SU-DHL-6 (cell line): ENCODE measurements around the gene NEFH.
"Not testable (repeated sequence)": the region's sequence is repeated elsewhere in the genome, so short reads cannot be mapped to it uniquely, and the experiment has no call there.

ENCODE experiments used
- H2AFZ ChIP-seq: fragments of 200-600 bp; sonication (generic); 2 replicates; pipeline ENCODE4 v1.6.1; 2014; ENCODE audit warnings: low read depth, mild to moderate bottlenecking, moderate library complexity, mixed read lengths, antibody characterized with exemption, low read length; ENCODE audit not compliant: severe bottlenecking
- H3F3A ChIP-seq: fragments of 200-600 bp; shearing (Covaris generic); 2 replicates; pipeline ENCODE4 v1.6.0; 2016; ENCODE audit warnings: antibody characterized with exemption, mild to moderate bottlenecking; ENCODE audit not compliant: insufficient read depth
- H3K27ac ChIP-seq: fragments of 200-600 bp; sonication (generic); 2 replicates; pipeline ENCODE4 v1.5.1; 2016; ENCODE audit warnings: low read depth, mild to moderate bottlenecking, low read length, moderate library complexity, mixed read lengths
- H3K27me3 ChIP-seq: fragments of 200-600 bp; sonication (generic), shearing (Covaris generic); 2 replicates; pipeline ENCODE4 v1.6.0; 2014; ENCODE audit warnings: mild to moderate bottlenecking, low read length
- H3K36me3 ChIP-seq: fragments of 200-600 bp; sonication (generic); 2 replicates; pipeline ENCODE4 v1.6.1; 2014; ENCODE audit warnings: mild to moderate bottlenecking, low read length, mixed read lengths
- H3K4me2 ChIP-seq: fragments of 300-600, 200-600 bp; shearing (Covaris generic), sonication (generic); 2 replicates; pipeline ENCODE4 v1.6.0; 2014; ENCODE audit warnings: low read length, low read depth, mild to moderate bottlenecking; ENCODE audit not compliant: poor library complexity, severe bottlenecking
- H3K4me3 ChIP-seq: fragments of 200-600 bp; sonication (generic); 2 replicates; pipeline ENCODE4 v1.5.1; 2014; ENCODE audit warnings: antibody characterized with exemption, low read length, mild to moderate bottlenecking, mixed read lengths; ENCODE audit not compliant: insufficient read depth, poor library complexity, severe bottlenecking
- H3K79me2 ChIP-seq: fragments of 200-600 bp; sonication (generic); 2 replicates; pipeline ENCODE4 v1.6.1; 2014; ENCODE audit warnings: mild to moderate bottlenecking, low read length, moderate library complexity; ENCODE audit not compliant: insufficient read depth
- H3K9ac ChIP-seq: fragments of 200-600 bp; sonication (generic); 2 replicates; pipeline ENCODE4 v1.7.0; 2014; ENCODE audit warnings: mild to moderate bottlenecking, low read length
- H3K9me2 ChIP-seq: fragments of 200-600 bp; sonication (generic); replicated peaks from 2 replicates; pipeline ENCODE4 v1.6.1; 2014; ENCODE audit warnings: low read length; ENCODE audit not compliant: insufficient read depth
- H3K9me3 ChIP-seq: fragments of 200-600 bp; sonication (generic); 2 replicates; pipeline ENCODE4 v1.6.1; 2014; ENCODE audit warnings: low read length, mixed read lengths; ENCODE audit not compliant: insufficient read depth
- H4K20me1 ChIP-seq: fragments of 200-600 bp; sonication (generic); 2 replicates; pipeline ENCODE4 v1.6.1; 2014; ENCODE audit warnings: low read depth, mild to moderate bottlenecking, antibody characterized with exemption, low read length, moderate library complexity, mixed read lengths
- CTCF ChIP-seq: fragments of 200-600 bp; sonication (generic); IDR thresholded peaks from one replicate; pipeline ENCODE4 v1.5.1; 2017; ENCODE audit warnings: antibody characterized with exemption, mild to moderate bottlenecking, low read length, moderate library complexity; ENCODE audit not compliant: insufficient read depth, poor library complexity, severe bottlenecking
- EZH2phosphoT487 ChIP-seq: fragments of 200-600 bp; sonication (generic), shearing (Covaris generic); conservative IDR thresholded peaks from 2 replicates; pipeline ENCODE4 v1.6.1; 2018; ENCODE audit warnings: mild to moderate bottlenecking, antibody characterized with exemption, low read length, moderate library complexity, mixed read lengths

The NEFH gene

DNA sequence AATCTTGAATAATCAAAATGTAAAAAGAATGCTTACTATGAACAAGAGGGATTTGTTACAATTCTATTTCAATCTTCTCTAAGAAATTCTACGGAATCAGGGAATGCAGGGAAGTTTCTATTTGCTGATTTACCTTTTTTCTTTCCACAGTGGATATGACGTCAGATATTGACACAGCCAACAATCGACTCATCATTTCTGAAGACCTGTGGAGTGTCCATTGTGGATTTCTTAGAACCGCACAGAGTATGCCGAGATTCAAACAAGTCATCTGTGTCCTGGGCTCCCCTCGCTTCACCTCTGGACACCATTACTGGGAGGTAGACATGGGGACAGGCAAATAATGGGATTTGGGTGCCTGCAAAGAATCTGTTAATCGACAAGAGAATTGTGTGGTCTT is 45.7 kb upstream of the NEFH start:
- no peaks in the 10 kb centered on the region for H3K27me3 ChIP-seq
- no peak for TF ChIP-seq CTCF
- TF ChIP-seq EZH2phosphoT487: no peak
- no peak overlapping the region for H3K4me3 ChIP-seq
- H3K79me2 ChIP-seq: no peaks in the 10 kb centered on the region
- no peak overlapping the region for H3K4me2 ChIP-seq
- no peaks in the 10 kb centered on the region for H3K9me2 ChIP-seq
- no peaks in the 10 kb centered on the region for H3K36me3 ChIP-seq
- no peaks in the 10 kb centered on the region for H4K20me1 ChIP-seq
- no peaks in the 10 kb centered on the region for H3K9me3 ChIP-seq
- H3K27ac ChIP-seq: no peak overlapping the region
- no peak overlapping the region for H3K9ac ChIP-seq
- H2AFZ ChIP-seq: no peak overlapping the region
- H3F3A ChIP-seq: no peaks in the 10 kb centered on the region

DNA sequence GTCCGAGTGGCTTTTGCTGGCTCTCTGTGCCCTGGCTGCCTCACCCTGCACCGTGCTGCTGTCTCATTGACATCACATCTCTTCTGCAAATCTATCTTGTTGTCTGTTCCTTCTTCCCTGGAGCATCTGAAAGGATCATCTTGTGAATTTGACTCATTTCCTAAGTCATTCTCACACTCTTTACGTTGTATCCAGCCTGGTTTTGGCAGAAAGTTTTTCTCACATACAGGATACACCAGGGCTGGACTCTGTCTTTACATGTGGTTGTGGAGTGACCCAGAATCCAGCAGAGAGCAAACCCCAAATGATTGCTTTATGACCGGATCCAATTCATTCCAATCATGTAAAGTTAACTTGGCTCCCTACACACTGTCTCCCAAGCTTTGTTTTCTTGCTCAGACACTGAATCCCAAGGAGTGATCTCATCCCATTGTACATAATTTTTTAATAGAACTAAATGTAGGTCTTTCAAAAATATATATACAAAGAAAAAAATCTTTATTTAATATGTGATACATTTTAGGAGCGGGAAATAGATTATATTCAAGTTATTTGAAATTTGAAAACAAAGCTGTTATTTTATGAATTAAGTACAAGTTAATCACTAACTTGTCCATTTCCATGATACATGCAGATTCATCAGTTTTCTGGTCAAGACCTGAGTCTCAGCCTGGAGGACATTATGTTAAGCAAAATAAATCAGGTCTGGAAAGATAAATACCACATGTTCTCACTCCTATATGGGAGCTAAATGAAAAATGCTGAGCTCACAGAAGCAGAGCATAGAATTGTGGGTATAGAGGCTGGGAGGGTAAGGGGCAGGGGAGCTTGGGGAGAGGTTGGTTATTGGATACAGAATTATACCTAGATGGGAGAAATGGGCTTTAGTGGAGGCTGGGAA is 44.5 kb upstream of the NEFH start:
- Histone ChIP-seq H3K9me2 (no peaks in the 10 kb centered on the region), H3K9me3 (no peaks in the 10 kb centered on the region), H3K27me3 (no peaks in the 10 kb centered on the region), H3K27ac (no peak overlapping the region), H3F3A (no peaks in the 10 kb centered on the region), H3K36me3 (no peaks in the 10 kb centered on the region), H3K4me3 (no peak overlapping the region), H3K79me2 (no peaks in the 10 kb centered on the region), H3K9ac (no peak overlapping the region), H3K4me2 (no peak overlapping the region), H4K20me1 (no peaks in the 10 kb centered on the region), H2AFZ (no peak overlapping the region)
- TF ChIP-seq EZH2phosphoT487: no peak
- TF ChIP-seq CTCF: no peak

GRCh38 chr22:29438283-29438682 is 41.7 kb upstream of the NEFH start, which contains the start of gene RFPL1:
Gene RFPL1, plus strand, starts transcription at chr22:29438583.
- not testable (repeated sequence) for H3K4me2 ChIP-seq, H3K9ac ChIP-seq, H3K79me2 ChIP-seq, H3K9me3 ChIP-seq, H3K27me3 ChIP-seq, H3K9me2 ChIP-seq, H2AFZ ChIP-seq, H3K36me3 ChIP-seq, H3K4me3 ChIP-seq, H3K27ac ChIP-seq, H4K20me1 ChIP-seq, H3F3A ChIP-seq

- H3K27me3 ChIP-seq: no peaks in the 10 kb centered on the region
- H3K4me2 ChIP-seq: no peak overlapping the region
- no peaks in the 10 kb centered on the region for H3K79me2 ChIP-seq
- TF ChIP-seq EZH2phosphoT487 (no peak), CTCF (no peak)
- H3K27ac ChIP-seq: no peak overlapping the region
- H3K9me3 ChIP-seq: no peaks in the 10 kb centered on the region
- H3K36me3 ChIP-seq: no peaks in the 10 kb centered on the region
- H3F3A ChIP-seq: no peaks in the 10 kb centered on the region
- H3K9ac ChIP-seq: no peak overlapping the region
- H3K9me2 ChIP-seq: no peaks in the 10 kb centered on the region
- no peak overlapping the region for H3K4me3 ChIP-seq
- no peaks in the 10 kb centered on the region for H4K20me1 ChIP-seq
- no peak overlapping the region for H2AFZ ChIP-seq
Measured at GRCh38 chr22:29442976-29443375, 37.0 kb upstream of the NEFH start.
